K562 (cell line): Measurements from ENCODE around the gene PBXIP1. TPM values are rescaled to one million over a fixed set of nuclear protein-coding genes. Genes with fewer than 3 reads are reported as not detected.

Experiments used
- ATAC-seq: fragments of 200-7000 bp; cut with Tn5 transposase; 3 replicates; pipeline ENCODE4 v1.9.1; 2020; ENCODE audit warnings: moderate library complexity
- BruUV-seq: library from RNA; stranded (reverse); fragments of 400-500 nt; replicated peaks from 2 replicates; lab custom pipeline; 2021; lab: Mats Ljungman, UMichigan
- CTCF ChIA-PET: fragments of 300-600 bp; formaldehyde crosslinking; extraction: SDS; loops from one replicate; lab custom pipeline; 2021; ENCODE audit warnings: low intra/inter-chr PET ratio; lab: Yijun Ruan, JAX
- POLR2A ChIA-PET: fragments of 300-600, 350-650 bp; sonication (Branson Sonifier 250); formaldehyde crosslinking; extraction: SDS; loops from one replicate; lab custom pipeline; 2021; ENCODE audit warnings: antibody characterized with exemption, inconsistent platforms; lab: Yijun Ruan, JAX
- DNase-seq, 4 experiments: peaks; one replicate each; pipeline versions ENCODE4 v3.0.0 to v3.0.0-alpha.2; 2011 to 2018; ENCODE audit warnings: low spot score in 3 of 4, mixed read lengths in 3 of 4; ENCODE audit errors: extremely low read depth in 1 of 4
- FAIRE-seq: peaks from 2 replicates; lab custom pipeline; 2011; peaks lifted over from hg19 to GRCh38; lab: Jason Lieb, UNC
- H2AFZ ChIP-seq: 2 replicates; pipeline ENCODE4 v1.6.0; 2011; ENCODE audit warnings: low read depth, low read length, control low read depth, inconsistent platforms
- H3K27ac ChIP-seq: fragments of 200-600 bp; 3 replicates; pipeline ENCODE4 v1.8.0; 2011; ENCODE audit warnings: low read depth, mild to moderate bottlenecking, control low read depth, inconsistent platforms, low read length, moderate library complexity, mixed read lengths; ENCODE audit errors: extremely low read depth
- H3K27me3 ChIP-seq, 2 experiments: fragments of 300-600 bp in 1 of 2; 2 replicates in 1 of 2; 3 replicates in 1 of 2; pipeline versions ENCODE4 v1.6.0 to v1.8.0; 2011; ENCODE audit warnings: inconsistent platforms in 2 of 2, low read length in 2 of 2, mild to moderate bottlenecking in 1 of 2, mixed read lengths in 1 of 2, moderate library complexity in 1 of 2; ENCODE audit not compliant: control insufficient read depth in 2 of 2, insufficient read depth in 2 of 2
- H3K36me3 ChIP-seq: fragments of 300-600 bp; 3 replicates; pipeline ENCODE4 v1.8.0; 2011; ENCODE audit warnings: mild to moderate bottlenecking, low read length, inconsistent platforms; ENCODE audit not compliant: control insufficient read depth, insufficient read depth
- H3K4me1 ChIP-seq, 2 experiments: fragments of 200-600 bp in 1 of 2; replicated peaks in 1 of 2; 2 replicates in 1 of 2; 3 replicates in 1 of 2; pipeline versions ENCODE4 v1.5.1 to v1.8.0; 2011; ENCODE audit warnings: inconsistent platforms in 2 of 2, low read length in 2 of 2, mild to moderate bottlenecking in 1 of 2, mixed read lengths in 1 of 2, moderate library complexity in 1 of 2; ENCODE audit not compliant: control insufficient read depth in 2 of 2, insufficient read depth in 2 of 2
- H3K4me2 ChIP-seq: 2 replicates; pipeline ENCODE4 v1.6.1; 2011; ENCODE audit warnings: low read length, control low read depth, inconsistent platforms, mixed read lengths; ENCODE audit not compliant: insufficient read depth
- H3K4me3 ChIP-seq: fragments of 200-600 bp; sonication (generic), shearing (Covaris generic); 2 replicates; pipeline ENCODE4 v1.5.1; 2016; ENCODE audit warnings: control low read depth, inconsistent platforms
- H3K79me2 ChIP-seq: fragments of 200-600 bp; 3 replicates; pipeline ENCODE4 v1.8.0; 2011; ENCODE audit warnings: low read length, inconsistent platforms; ENCODE audit not compliant: control insufficient read depth, insufficient read depth
- H3K9ac ChIP-seq, 2 experiments: 2 replicates each; pipeline versions ENCODE4 v1.6.0 to v1.6.1; 2011; ENCODE audit warnings: low read depth in 2 of 2, low read length in 2 of 2, control low read depth in 1 of 2, inconsistent platforms in 1 of 2, mild to moderate bottlenecking in 1 of 2, mixed read lengths in 1 of 2; ENCODE audit not compliant: insufficient read depth in 1 of 2
- H3K9me1 ChIP-seq: one replicate; pipeline ENCODE4 v1.6.0; 2011; ENCODE audit warnings: inconsistent platforms, mild to moderate bottlenecking, low read length, moderate library complexity; ENCODE audit not compliant: control insufficient read depth, insufficient read depth
- H3K9me3 ChIP-seq: replicated peaks from 2 replicates; pipeline ENCODE4 v1.5.1; 2011; ENCODE audit warnings: low read depth, low read length, inconsistent platforms; ENCODE audit not compliant: control insufficient read depth, insufficient read depth
- H4K20me1 ChIP-seq: replicated peaks from 2 replicates; pipeline ENCODE4 v1.6.1; 2011; ENCODE audit warnings: low read length, inconsistent platforms, mixed read lengths; ENCODE audit not compliant: control insufficient read depth, insufficient read depth
- FIP1L1 ChIP-seq: fragments of 200-400 bp; formaldehyde crosslinking; IDR thresholded peaks from 2 replicates; pipeline ENCODE4 v1.6.1; 2018; ENCODE audit warnings: mild to moderate bottlenecking, low read depth, low read length; ENCODE audit not compliant: poor library complexity, severe bottlenecking
- FOXJ3 ChIP-seq: sonication (generic); formaldehyde crosslinking; IDR thresholded peaks from 2 replicates; pipeline ENCODE4 v1.4.0; 2020; ENCODE audit warnings: mild to moderate bottlenecking, missing genetic modification reagents
- JUNB ChIP-seq: fragments of 450-650 bp; formaldehyde crosslinking; conservative IDR thresholded peaks from 2 replicates; pipeline ENCODE4 v1.4.0; 2020; ENCODE audit warnings: mild to moderate bottlenecking
- KLF13 ChIP-seq: fragments of 450-650 bp; IDR thresholded peaks from 2 replicates; pipeline ENCODE4 v1.6.1; 2016; ENCODE audit warnings: missing genetic modification characterization, low read depth, mild to moderate bottlenecking, missing compliant biosample characterization, moderate library complexity, borderline replicate concordance
- MIER1 ChIP-seq: fragments of 450-650 bp; IDR thresholded peaks from 2 replicates; pipeline ENCODE4 v1.6.1; 2016; ENCODE audit warnings: antibody characterized with exemption, mild to moderate bottlenecking, low read depth
- MLLT1 ChIP-seq, 2 experiments: fragments of 450-650 bp; IDR thresholded peaks; 2 replicates each; pipeline ENCODE4 v1.6.1; 2016
- NBN ChIP-seq: fragments of 450-650 bp; IDR thresholded peaks from 2 replicates; pipeline ENCODE4 v1.6.1; 2016; ENCODE audit warnings: low read depth, mild to moderate bottlenecking
- POLR2A ChIP-seq: fragments of 450-650 bp; conservative IDR thresholded peaks from 2 replicates; pipeline ENCODE4 v1.6.1; 2016
- SMC3 ChIP-seq: conservative IDR thresholded peaks from 2 replicates; pipeline ENCODE4 v1.6.1; 2011; ENCODE audit warnings: low read depth, low read length, improper control_type of control experiment; ENCODE audit not compliant: insufficient read depth
- ZC3H11A ChIP-seq: IDR thresholded peaks from 2 replicates; pipeline ENCODE4 v1.6.1; 2012; ENCODE audit warnings: low read depth, low read length, improper control_type of control experiment
- ZNF280B ChIP-seq: fragments of 250-450 bp; sonication (Bioruptor Pico); IDR thresholded peaks from 2 replicates; pipeline ENCODE4 v1.5.1; 2021; ENCODE audit warnings: mild to moderate bottlenecking
- WGBS: fragments of 100-300 bp; shearing (Covaris generic); methylation state at CpG from one replicate; pipeline ENCODE4 v1.1.6; 2016; ENCODE audit warnings: low coverage, mixed read lengths; ENCODE audit not compliant: insufficient coverage; ENCODE audit errors: missing lambda C conversion rate; 5-methylcytosine and 5-hydroxymethylcytosine counted together
- in situ Hi-C: fragments of 300-500 bp; cut with MboI; formaldehyde crosslinking; loops from 4 replicates; pipeline ENCODE4 v1.15.0; 2018; ENCODE audit warnings: inconsistent platforms, mixed read lengths
- intact Hi-C: fragments of 100-400 bp; cut with micrococcal nuclease; formaldehyde crosslinking; loops from 2 replicates; pipeline ENCODE4 v1.14.2; 2022
- polyA plus RNA-seq, 8 experiments: library from polyadenylated mRNA; depleted of rRNA in 4 of 8; stranded (reverse) in 5 of 8; unstranded in 3 of 8; fragments of >200 nt; fragmentation: Nextera tagmentation in 2 of 8; fragmentation: Illumina TruSeq in 1 of 8; extraction: Ambion mirVana in 2 of 8; extraction: Trizol in 1 of 8; gene quantifications; 2 replicates each; pipeline versions ENCODE4 v1.2.1 to v1.2.3, GENCODE V29; 2011 to 2014; ENCODE audit warnings: inconsistent platforms in 1 of 8, missing spikeins in 1 of 8
- total RNA-seq, 7 experiments: library from RNA; depleted of rRNA in 6 of 7; stranded (reverse); fragments of >200 nt in 6 of 7; fragmentation: Illumina TruSeq in 2 of 7; extraction: Trizol in 2 of 7; gene quantifications; 2 replicates each; pipeline versions ENCODE4 v1.2.1 to v1.2.3, GENCODE V29; 2011 to 2021; ENCODE audit warnings: low replicate concordance in 1 of 7
- TF ChIP-seq, protein P1 (sequence below), 2 experiments: fragments of 200-800 bp in 1 of 2; sonication (Bioruptor generic) in 1 of 2; sonication (generic) in 1 of 2; formaldehyde crosslinking in 1 of 2; IDR thresholded peaks in 1 of 2; conservative IDR thresholded peaks in 1 of 2; 2 replicates each; pipeline versions ENCODE4 v1.5.0 to v1.6.1; 2016 to 2020; ENCODE audit warnings: missing compliant biosample characterization in 1 of 2, missing genetic modification characterization in 1 of 2, missing genetic modification reagents in 1 of 2

PBXIP1 gene
- total and polyA plus RNA-seq, 9 of the 15 experiments (the other 6 are each of a cell fraction or from before 2014, with no cell fraction given) = 0.13 to 8.3 (median 5.8) TPM

DNA sequence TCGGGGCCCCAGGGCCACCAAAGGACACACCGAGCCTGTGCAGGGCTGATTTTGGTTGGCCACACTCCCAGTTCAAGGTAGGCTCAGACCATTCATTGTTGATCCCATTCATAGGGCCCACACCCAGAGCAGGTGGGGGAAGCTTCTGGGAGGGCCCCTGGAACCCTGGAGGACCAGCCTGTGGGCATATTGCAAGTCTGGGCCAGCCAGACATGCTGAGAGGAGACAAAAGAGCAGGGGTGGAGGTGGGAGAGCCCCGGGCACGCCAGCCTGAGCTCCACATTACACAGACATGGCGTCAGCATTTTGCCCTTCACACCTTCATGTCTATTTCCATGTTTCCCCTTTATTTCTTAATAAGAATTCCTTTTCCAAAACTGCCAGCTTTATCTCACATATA, 45.0 kb downstream of the PBXIP1 start:
- no TSS peak for BruUV-seq
- FAIRE-seq (no peak), ATAC-seq (no peak), DNase-seq (no peak)
- no peaks in the 10 kb centered on the region; a peak in 2 of 5 replicates for H3K27me3 ChIP-seq
- WGBS = 12% methylated on average over 5 of the region's 5 CpGs
- in situ Hi-C loops = no loop called here
- H4K20me1 ChIP-seq = no peaks in the 10 kb centered on the region
- no peak overlapping the region for H3K4me2 ChIP-seq
- no peak overlapping the region for H3K9ac ChIP-seq
- H3K4me1 ChIP-seq = no peaks in the 10 kb centered on the region; a peak in 2 of 5 replicates
- POLR2A ChIA-PET = interaction anchor here (0.6 to 1.2 kb wide), 4 partner anchors 11 to 247 kb away, joined by 3 to 4 read pairs (median 4); no protein-coding TSS in a partner anchor
- CTCF ChIA-PET = no interaction called here
- H3K9me1 ChIP-seq = no peaks in the 10 kb centered on the region
- H2AFZ ChIP-seq = no peak overlapping the region
- no peaks in the 10 kb centered on the region for H3K36me3 ChIP-seq
- H3K27ac ChIP-seq = no peak overlapping the region
- H3K79me2 ChIP-seq = no peaks in the 10 kb centered on the region
- TF ChIP-seq KLF13 (tag) = no peak
- TF ChIP-seq, protein P1, sequence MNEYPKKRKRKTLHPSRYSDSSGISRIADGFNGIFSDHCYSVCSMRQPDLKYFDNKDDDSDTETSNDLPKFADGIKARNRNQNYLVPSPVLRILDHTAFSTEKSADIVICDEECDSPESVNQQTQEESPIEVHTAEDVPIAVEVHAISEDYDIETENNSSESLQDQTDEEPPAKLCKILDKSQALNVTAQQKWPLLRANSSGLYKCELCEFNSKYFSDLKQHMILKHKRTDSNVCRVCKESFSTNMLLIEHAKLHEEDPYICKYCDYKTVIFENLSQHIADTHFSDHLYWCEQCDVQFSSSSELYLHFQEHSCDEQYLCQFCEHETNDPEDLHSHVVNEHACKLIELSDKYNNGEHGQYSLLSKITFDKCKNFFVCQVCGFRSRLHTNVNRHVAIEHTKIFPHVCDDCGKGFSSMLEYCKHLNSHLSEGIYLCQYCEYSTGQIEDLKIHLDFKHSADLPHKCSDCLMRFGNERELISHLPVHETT (CRISPR knock-in tag; conservative IDR thresholded peaks at IDR 0.05 in 1 of 2, IDR thresholded peaks at IDR 0.05 in 1 of 2) = no peak
- TF ChIP-seq MLLT1 (IDR thresholded peaks at IDR 0.05) = no peak
- TF ChIP-seq ZNF280B = no peak
- no peak for TF ChIP-seq NBN
- no peak for TF ChIP-seq JUNB (CRISPR knock-in tag)
- no peak for TF ChIP-seq SMC3
- TF ChIP-seq ZC3H11A = no peak
- no peak for TF ChIP-seq POLR2A
- no peak for TF ChIP-seq MIER1
- TF ChIP-seq FOXJ3 (CRISPR knock-in tag) = no peak
- no peak for TF ChIP-seq FIP1L1
- no peak overlapping the region for H3K4me3 ChIP-seq
- H3K9me3 ChIP-seq = peaks cover 4% of the 10 kb centered on the region
- intact Hi-C loops = no loop called here
